ENCODE measurements around the gene MLLT6. TPM values are rescaled to one million over a fixed set of nuclear protein-coding genes. Genes with fewer than 3 reads are reported as not detected.

The MLLT6 gene
- total RNA-seq, 1 experiment from 2014 or later = 72.5 TPM

DNA sequence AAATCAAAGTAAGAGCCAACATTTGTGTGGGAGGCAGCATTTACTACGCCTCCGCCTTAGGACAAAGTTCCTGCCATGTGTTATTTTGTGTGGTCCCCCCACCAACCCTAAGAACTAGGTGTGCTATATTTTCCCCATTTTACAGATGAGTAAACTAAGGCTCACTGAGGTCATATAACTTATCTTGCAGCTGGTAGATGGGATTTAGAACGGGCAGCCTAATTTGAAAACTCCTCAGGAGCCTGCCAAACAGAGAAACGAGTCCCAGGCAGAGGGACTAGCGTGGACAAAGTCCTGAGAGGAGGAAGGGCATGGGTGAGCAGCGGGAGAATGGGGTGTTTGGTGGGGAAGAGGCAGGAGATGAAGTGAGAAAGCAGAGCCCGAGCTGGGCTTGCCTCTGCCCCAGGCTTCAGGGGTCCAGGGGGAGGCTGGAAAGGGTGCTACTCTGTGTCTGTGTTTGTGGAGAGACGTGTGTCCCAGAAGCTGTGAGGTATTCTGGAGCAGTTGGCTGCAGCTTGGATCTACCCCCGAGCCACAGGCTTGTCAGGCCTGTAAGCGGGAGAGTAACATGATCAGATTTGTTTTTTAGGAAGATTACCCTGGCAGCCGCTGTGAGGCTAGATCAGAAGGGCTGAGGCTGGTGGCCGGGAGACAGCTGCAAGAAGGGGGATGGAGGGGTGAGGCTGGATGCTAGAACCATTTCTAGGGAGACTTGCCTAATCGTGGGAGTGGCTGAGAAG lies 5.0 kb downstream of the MLLT6 start:
- Histone ChIP-seq H3K9me3 (no peaks in the 10 kb centered on the region), H3K27me3 (replicated peaks; ENCODE audit: control insufficient read depth, insufficient read depth, low read length) (no peaks in the 10 kb centered on the region), H3K36me3 (ENCODE audit: control insufficient read depth, insufficient read depth, low read length) (peaks cover 4% of the 10 kb centered on the region), H3K4me3 (ENCODE audit: low read depth, low read length) (no peak overlapping the region), H3K4me1 (no peaks in the 10 kb centered on the region; the same call in 1 of the 2 replicates)
- peaks cover 28% of the 10 kb centered on the region for H3K36me3 Mint-ChIP-seq (ENCODE audit: insufficient read depth, unreplicated experiment)
- no peak for DNase-seq
- peaks cover 27% of the 10 kb centered on the region for H3K4me1 Mint-ChIP-seq (ENCODE audit: low read depth, unreplicated experiment)
- ChIA-PET POLR2A (no interaction called here), CTCF (interaction anchor here (0.6 to 1.5 kb wide), 4 partner anchors 15 to 33 kb away, joined by 3 to 8 read pairs (median 4); no protein-coding TSS in a partner anchor)
- no TSS peak for BruUV-seq (replicated peaks)
- no peak overlapping the region for H3K4me3 Mint-ChIP-seq (ENCODE audit: unreplicated experiment)
- no peaks in the 10 kb centered on the region for H3K27me3 Mint-ChIP-seq (ENCODE audit: insufficient read depth, unreplicated experiment)
- TF ChIP-seq, protein P1, sequence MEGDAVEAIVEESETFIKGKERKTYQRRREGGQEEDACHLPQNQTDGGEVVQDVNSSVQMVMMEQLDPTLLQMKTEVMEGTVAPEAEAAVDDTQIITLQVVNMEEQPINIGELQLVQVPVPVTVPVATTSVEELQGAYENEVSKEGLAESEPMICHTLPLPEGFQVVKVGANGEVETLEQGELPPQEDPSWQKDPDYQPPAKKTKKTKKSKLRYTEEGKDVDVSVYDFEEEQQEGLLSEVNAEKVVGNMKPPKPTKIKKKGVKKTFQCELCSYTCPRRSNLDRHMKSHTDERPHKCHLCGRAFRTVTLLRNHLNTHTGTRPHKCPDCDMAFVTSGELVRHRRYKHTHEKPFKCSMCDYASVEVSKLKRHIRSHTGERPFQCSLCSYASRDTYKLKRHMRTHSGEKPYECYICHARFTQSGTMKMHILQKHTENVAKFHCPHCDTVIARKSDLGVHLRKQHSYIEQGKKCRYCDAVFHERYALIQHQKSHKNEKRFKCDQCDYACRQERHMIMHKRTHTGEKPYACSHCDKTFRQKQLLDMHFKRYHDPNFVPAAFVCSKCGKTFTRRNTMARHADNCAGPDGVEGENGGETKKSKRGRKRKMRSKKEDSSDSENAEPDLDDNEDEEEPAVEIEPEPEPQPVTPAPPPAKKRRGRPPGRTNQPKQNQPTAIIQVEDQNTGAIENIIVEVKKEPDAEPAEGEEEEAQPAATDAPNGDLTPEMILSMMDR (IDR thresholded peaks at IDR 0.05; ENCODE audit: insufficient read depth in 1 of 2, low read depth in 1 of 2, low read length in 1 of 2, severe bottlenecking in 1 of 2, unreplicated experiment in 1 of 2) = no peak
- H3K9me3 Mint-ChIP-seq (ENCODE audit: unreplicated experiment) = no peaks in the 10 kb centered on the region
- intact Hi-C loops (cut with micrococcal nuclease; ENCODE audit: unreplicated experiment) = loop anchor here (10.0 kb wide), 1 partner anchor 995 kb away; no protein-coding TSS in a partner anchor
- H3K27ac Mint-ChIP-seq (ENCODE audit: unreplicated experiment) = peak overlapping the region; percentile 10

GRCh38 chr17:38710604-38710962 lies 5.5 kb downstream of the MLLT6 start:
- no TSS peak for BruUV-seq (replicated peaks)
- CTCF ChIA-PET = interaction anchor here (0.6 to 1.5 kb wide), 6 partner anchors 15 to 39 kb away, joined by 3 to 8 read pairs (median 3); partner anchors contain the start of gene EPOP
- Mint-ChIP-seq H3K27me3 (ENCODE audit: insufficient read depth, unreplicated experiment) (no peaks in the 10 kb centered on the region), H3K4me1 (ENCODE audit: low read depth, unreplicated experiment) (peaks cover 27% of the 10 kb centered on the region), H3K4me3 (ENCODE audit: unreplicated experiment) (no peak overlapping the region), H3K36me3 (ENCODE audit: insufficient read depth, unreplicated experiment) (peaks cover 28% of the 10 kb centered on the region), H3K27ac (ENCODE audit: unreplicated experiment) (peak overlapping the region; percentile 10), H3K9me3 (ENCODE audit: unreplicated experiment) (no peaks in the 10 kb centered on the region)
- Histone ChIP-seq H3K4me1 (no peaks in the 10 kb centered on the region; the same call in 1 of the 2 replicates), H3K9me3 (no peaks in the 10 kb centered on the region), H3K36me3 (ENCODE audit: control insufficient read depth, insufficient read depth, low read length) (peaks cover 4% of the 10 kb centered on the region), H3K4me3 (ENCODE audit: low read depth, low read length) (no peak overlapping the region), H3K27me3 (replicated peaks; ENCODE audit: control insufficient read depth, insufficient read depth, low read length) (no peaks in the 10 kb centered on the region)
- DNase-seq = no peak
- TF ChIP-seq, protein P1 (IDR thresholded peaks at IDR 0.05; ENCODE audit: insufficient read depth in 1 of 2, low read depth in 1 of 2, low read length in 1 of 2, severe bottlenecking in 1 of 2, unreplicated experiment in 1 of 2) = no peak
- intact Hi-C loops (cut with micrococcal nuclease; ENCODE audit: unreplicated experiment) = no loop called here
- POLR2A ChIA-PET = no interaction called here

GRCh38 chr17:38710985-38711384 lies 5.9 kb downstream of the MLLT6 start:
- peaks cover 27% of the 10 kb centered on the region for H3K4me1 Mint-ChIP-seq (ENCODE audit: low read depth, unreplicated experiment)
- no peak overlapping the region for H3K4me3 Mint-ChIP-seq (ENCODE audit: unreplicated experiment)
- Histone ChIP-seq H3K9me3 (no peaks in the 10 kb centered on the region), H3K4me1 (no peaks in the 10 kb centered on the region; the same call in 1 of the 2 replicates), H3K4me3 (ENCODE audit: low read depth, low read length) (no peak overlapping the region), H3K36me3 (ENCODE audit: control insufficient read depth, insufficient read depth, low read length) (peaks cover 4% of the 10 kb centered on the region), H3K27me3 (replicated peaks; ENCODE audit: control insufficient read depth, insufficient read depth, low read length) (no peaks in the 10 kb centered on the region)
- H3K9me3 Mint-ChIP-seq (ENCODE audit: unreplicated experiment) = no peaks in the 10 kb centered on the region
- ChIA-PET CTCF (interaction anchor here (0.6 to 1.5 kb wide), 7 partner anchors 16 to 38 kb away, joined by 3 to 8 read pairs (median 3); partner anchors contain the start of gene EPOP), POLR2A (no interaction called here)
- DNase-seq = peak in 1 of 2 experiments; percentile 61
- peaks cover 24% of the 10 kb centered on the region for H3K36me3 Mint-ChIP-seq (ENCODE audit: insufficient read depth, unreplicated experiment)
- TF ChIP-seq, protein P1 (IDR thresholded peaks at IDR 0.05; ENCODE audit: insufficient read depth in 1 of 2, low read depth in 1 of 2, low read length in 1 of 2, severe bottlenecking in 1 of 2, unreplicated experiment in 1 of 2) = no peak
- no peaks in the 10 kb centered on the region for H3K27me3 Mint-ChIP-seq (ENCODE audit: insufficient read depth, unreplicated experiment)
- H3K27ac Mint-ChIP-seq (ENCODE audit: unreplicated experiment) = peak overlapping the region; percentile 20
- BruUV-seq (replicated peaks) = no TSS peak
- intact Hi-C loops (cut with micrococcal nuclease; ENCODE audit: unreplicated experiment) = no loop called here

All from Caco-2 (cell line).